Panc1 (cell line): ENCODE results near the gene OR51I2. TPM values are rescaled to one million over a fixed set of nuclear protein-coding genes. Genes with fewer than 3 reads are reported as not detected.

Source experiments
- ATAC-seq: fragments of 200-7000 bp; cut with Tn5 transposase; 2 replicates; pipeline ENCODE4 v1.9.1; 2020; ENCODE audit warnings: mild to moderate bottlenecking, moderate library complexity
- BruUV-seq: library from RNA; stranded (reverse); fragments of 400-500 nt; replicated peaks from 2 replicates; lab custom pipeline; 2021; lab: Mats Ljungman, UMichigan
- CTCF ChIA-PET: fragments of 300-600 bp; sonication (Branson Sonifier 250); formaldehyde crosslinking; loops from one replicate; lab custom pipeline; 2022; ENCODE audit warnings: antibody characterized with exemption; lab: Charles Lee
- POLR2A ChIA-PET: fragments of 300-600 bp; sonication (Branson Sonifier 250); formaldehyde crosslinking; loops from one replicate; lab custom pipeline; 2022; ENCODE audit warnings: antibody characterized with exemption; lab: Charles Lee
- DNase-seq: peaks from one replicate; pipeline ENCODE4 v3.0.0-alpha.2; 2010; ENCODE audit warnings: low read depth, low spot score
- H3K27ac ChIP-seq: 2 replicates; pipeline ENCODE4 v1.5.1; 2011; ENCODE audit warnings: mild to moderate bottlenecking, low read length, inconsistent platforms
- H3K27me3 ChIP-seq: fragments of 200-500 bp; sonication (Bioruptor generic); 2 replicates; pipeline ENCODE4 v1.6.0; 2014; ENCODE audit warnings: low read length, inconsistent platforms; ENCODE audit not compliant: control insufficient read depth, insufficient read depth
- H3K36me3 ChIP-seq: fragments of 200-500 bp; sonication (Bioruptor generic); 2 replicates; pipeline ENCODE4 v1.5.1; 2014; ENCODE audit warnings: inconsistent platforms, mild to moderate bottlenecking, low read length, moderate library complexity; ENCODE audit not compliant: control insufficient read depth, insufficient read depth
- H3K4me1 ChIP-seq: 2 replicates; pipeline ENCODE4 v1.5.1; 2011; ENCODE audit warnings: inconsistent platforms, mild to moderate bottlenecking, low read length, moderate library complexity; ENCODE audit not compliant: control insufficient read depth, insufficient read depth
- H3K4me3 ChIP-seq, 2 experiments: 2 replicates each; pipeline ENCODE4 v1.5.1; 2011 to 2012; ENCODE audit warnings: low read depth in 2 of 2, low read length in 2 of 2, mild to moderate bottlenecking in 2 of 2, inconsistent platforms in 1 of 2, moderate library complexity in 1 of 2
- H3K9me3 ChIP-seq: fragments of 200-500 bp; sonication (Bioruptor generic); 2 replicates; pipeline ENCODE4 v1.5.1; 2014; ENCODE audit warnings: low read depth, mild to moderate bottlenecking, inconsistent platforms, low read length, moderate library complexity; ENCODE audit not compliant: control insufficient read depth, insufficient read depth
- CTCF ChIP-seq: fragments of 450-650 bp; IDR thresholded peaks from 2 replicates; pipeline ENCODE4 v1.5.1; 2017; ENCODE audit warnings: mild to moderate bottlenecking
- POLR2AphosphoS5 ChIP-seq: IDR thresholded peaks from 2 replicates; pipeline ENCODE4 v1.6.1; 2012; ENCODE audit warnings: mild to moderate bottlenecking, low read depth, low read length, moderate library complexity
- REST ChIP-seq, 2 experiments: IDR thresholded peaks; 2 replicates each; pipeline ENCODE4 v1.6.1; 2011 to 2012; ENCODE audit warnings: low read depth in 2 of 2, control low read depth in 1 of 2, low read length in 1 of 2, mild to moderate bottlenecking in 1 of 2, moderate library complexity in 1 of 2; ENCODE audit not compliant: insufficient read depth in 1 of 2
- SIN3A ChIP-seq: IDR thresholded peaks from 2 replicates; pipeline ENCODE4 v1.6.1; 2012; ENCODE audit warnings: low read depth, mild to moderate bottlenecking, low read length, moderate library complexity, borderline replicate concordance; ENCODE audit not compliant: insufficient read depth
- TCF7L2 ChIP-seq: IDR thresholded peaks from 2 replicates; pipeline ENCODE4 v1.6.1; 2011; ENCODE audit warnings: mild to moderate bottlenecking, low read depth, low read length, inconsistent platforms
- in situ Hi-C: cut with HindIII; loops from 2 replicates; pipeline ENCODE4 v1.10.0; 2016; ENCODE audit warnings: low sequenced_read_pairs, low pct_unique_long_range_greater_than_20kb
- intact Hi-C: fragments of 100-400 bp; cut with micrococcal nuclease; formaldehyde crosslinking; loops from one replicate; pipeline ENCODE4 v1.10.0; 2022; ENCODE audit not compliant: unreplicated experiment
- total RNA-seq: library from RNA; stranded (reverse); gene quantifications from one replicate; pipeline ENCODE4 v1.2.1, GENCODE V29; 2021; ENCODE audit not compliant: unreplicated experiment

OR51I2 gene
- total RNA-seq, 1 experiment from 2014 or later, result not detected

GRCh38 chr11:5488385-5488784, 39.3 kb downstream of the OR51I2 start, which contains the start of gene OR52D1:
Gene OR52D1, plus strand, starts transcription at chr11:5488685. Its CDS starts 22 bp downstream, at chr11:5488707.
- Histone ChIP-seq H3K27me3 (peaks cover 8% of the 10 kb centered on the region), H3K36me3 (no peaks in the 10 kb centered on the region), H3K4me1 (no peaks in the 10 kb centered on the region), H3K27ac (no peak within 1 kb of the TSS), H3K9me3 (no peaks in the 10 kb centered on the region), H3K4me3 (no peak within 1 kb of the TSS)
- no peak for TF ChIP-seq SIN3A
- TF ChIP-seq POLR2AphosphoS5, result no peak
- no peak for TF ChIP-seq REST (IDR thresholded peaks at IDR 0.05; ENCODE audit: insufficient read depth in 1 of 2, low read depth in 2 of 2, low read length in 1 of 2)
- TF ChIP-seq CTCF, result no peak
- TF ChIP-seq TCF7L2, result no peak
- ChIA-PET POLR2A (no interaction called here), CTCF (no interaction called here)
- in situ Hi-C loops (no loop called here), intact Hi-C loops (no loop called here)
- DNase-seq (no peak), ATAC-seq (no peak)
- BruUV-seq, result no TSS peak

GRCh38 chr11:5488798-5489399, 39.8 kb downstream of the OR51I2 start:
- H3K4me3 ChIP-seq, result no peak overlapping the region
- ATAC-seq, result no peak
- TF ChIP-seq CTCF (no peak), POLR2AphosphoS5 (no peak), SIN3A (no peak), TCF7L2 (no peak), REST (IDR thresholded peaks at IDR 0.05; ENCODE audit: insufficient read depth in 1 of 2, low read depth in 2 of 2, low read length in 1 of 2) (no peak)
- H3K4me1 ChIP-seq, result no peaks in the 10 kb centered on the region
- H3K9me3 ChIP-seq, result no peaks in the 10 kb centered on the region
- POLR2A ChIA-PET, result no interaction called here
- peaks cover 8% of the 10 kb centered on the region for H3K27me3 ChIP-seq
- intact Hi-C loops (no loop called here), in situ Hi-C loops (no loop called here)
- no peaks in the 10 kb centered on the region for H3K36me3 ChIP-seq
- no peak for DNase-seq
- BruUV-seq, result no TSS peak
- CTCF ChIA-PET, result no interaction called here
- H3K27ac ChIP-seq, result no peak overlapping the region
